ENCODE results near the gene ZNF384.

ZNF384 gene

DNA sequence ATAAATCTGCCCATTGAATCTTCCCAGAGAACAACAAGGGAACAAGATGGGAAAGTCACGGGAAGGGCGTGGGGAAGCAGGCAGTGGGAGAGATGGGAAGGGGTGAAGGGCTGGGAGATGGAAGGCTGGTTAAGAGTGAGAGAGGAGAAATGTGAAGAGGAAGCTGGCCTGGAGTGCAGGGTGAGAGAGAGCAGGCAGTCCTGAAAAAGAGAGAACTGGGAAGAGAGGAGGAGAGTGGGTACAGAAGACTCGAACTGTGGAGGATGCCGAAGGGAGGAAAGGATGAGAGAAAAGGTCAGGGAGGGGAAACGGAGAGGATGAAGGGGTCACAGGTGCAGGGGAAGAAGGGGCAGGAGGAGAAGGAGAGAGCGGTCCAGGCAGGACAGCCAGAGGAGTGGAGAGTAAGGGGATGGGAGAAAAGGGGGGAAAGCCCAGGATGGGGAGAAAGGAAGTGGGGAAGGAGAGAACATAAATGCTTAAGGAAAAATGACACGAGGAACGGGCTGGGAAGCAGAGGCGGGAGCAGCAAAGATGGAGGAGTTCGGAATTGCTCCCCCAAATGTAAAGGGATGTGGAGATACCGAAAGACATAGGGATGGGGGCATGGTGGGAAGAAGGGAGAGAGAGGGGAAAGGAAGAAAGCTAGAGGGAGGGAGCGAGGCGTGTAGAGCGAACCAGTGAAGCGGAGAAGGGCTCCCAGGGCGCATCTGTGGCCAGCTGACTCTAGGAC is 10.2 kb upstream of the ZNF384 start:
- DNase-seq (ENCODE audit: low spot score), result no peak

GRCh38 chr12:6698352-6699046 is 9.3 kb upstream of the ZNF384 start:
- DNase-seq (ENCODE audit: low spot score), result no peak

DNA sequence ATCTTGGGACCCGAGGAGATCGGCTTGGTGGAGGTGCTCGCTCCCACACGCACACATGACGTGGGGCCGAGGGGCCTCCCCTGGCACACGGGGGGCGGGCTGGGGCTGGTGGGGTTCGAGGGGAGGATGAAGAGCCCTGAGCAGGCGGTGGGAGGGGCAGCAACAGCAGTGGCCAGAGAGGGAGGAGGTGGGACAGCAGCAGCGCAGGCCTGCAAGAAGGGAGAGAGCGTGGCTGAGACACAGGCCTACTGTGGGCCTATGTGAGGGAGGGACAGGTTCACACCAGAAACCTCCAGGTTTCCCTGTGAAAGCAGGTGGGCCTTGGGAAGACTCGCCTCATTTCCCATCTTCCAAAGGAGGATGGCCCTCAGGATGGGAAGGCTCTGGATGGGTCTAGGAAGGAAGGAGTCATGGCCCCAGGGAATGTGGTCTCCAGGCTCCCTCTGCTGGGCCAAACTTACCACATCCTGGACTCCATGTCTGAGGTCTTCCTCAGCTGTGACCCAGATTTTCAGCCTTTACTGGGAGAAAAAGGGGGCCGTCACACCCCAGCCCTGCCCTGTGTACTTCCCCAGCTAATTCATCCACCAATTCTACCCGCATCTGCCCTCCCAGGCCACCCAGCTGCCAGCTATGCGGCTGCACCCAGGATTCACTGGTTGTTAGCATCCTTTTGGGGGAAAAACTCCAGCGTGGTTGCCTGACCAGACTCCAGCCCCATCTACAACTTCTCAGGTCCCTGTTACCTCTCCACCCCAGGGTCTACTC is 8.6 kb upstream of the ZNF384 start:
- peak; percentile 68 for DNase-seq (ENCODE audit: low spot score)

GRCh38 chr12:6696690-6697583 is 7.8 kb upstream of the ZNF384 start:
- peak; percentile 47 for DNase-seq (ENCODE audit: low spot score)

- DNase-seq (ENCODE audit: low spot score), result no peak
Observed at GRCh38 chr12:6695313-6696045, 6.3 kb upstream of the ZNF384 start.

DNA sequence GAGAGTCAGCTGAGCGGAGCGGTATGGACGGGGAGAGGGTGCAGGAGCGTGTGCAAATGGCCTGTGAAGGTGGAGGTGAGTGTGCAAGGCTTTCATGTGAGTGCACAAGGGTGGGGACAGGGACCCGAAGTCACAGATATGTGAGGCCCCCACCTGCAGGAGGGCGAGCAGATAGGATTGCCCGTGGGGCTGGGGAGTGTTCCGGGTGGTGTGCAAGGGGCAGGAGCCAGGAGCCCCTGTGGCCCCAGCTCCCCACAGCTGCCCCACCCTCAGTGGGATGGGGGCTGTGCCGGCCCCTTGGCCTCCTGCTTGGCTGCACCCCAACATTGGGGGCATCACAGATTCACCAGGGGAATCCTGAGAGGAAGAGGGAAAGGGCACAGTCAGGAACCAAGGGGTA is 5.5 kb upstream of the ZNF384 start:
- no peak for DNase-seq (ENCODE audit: low spot score)

DNA sequence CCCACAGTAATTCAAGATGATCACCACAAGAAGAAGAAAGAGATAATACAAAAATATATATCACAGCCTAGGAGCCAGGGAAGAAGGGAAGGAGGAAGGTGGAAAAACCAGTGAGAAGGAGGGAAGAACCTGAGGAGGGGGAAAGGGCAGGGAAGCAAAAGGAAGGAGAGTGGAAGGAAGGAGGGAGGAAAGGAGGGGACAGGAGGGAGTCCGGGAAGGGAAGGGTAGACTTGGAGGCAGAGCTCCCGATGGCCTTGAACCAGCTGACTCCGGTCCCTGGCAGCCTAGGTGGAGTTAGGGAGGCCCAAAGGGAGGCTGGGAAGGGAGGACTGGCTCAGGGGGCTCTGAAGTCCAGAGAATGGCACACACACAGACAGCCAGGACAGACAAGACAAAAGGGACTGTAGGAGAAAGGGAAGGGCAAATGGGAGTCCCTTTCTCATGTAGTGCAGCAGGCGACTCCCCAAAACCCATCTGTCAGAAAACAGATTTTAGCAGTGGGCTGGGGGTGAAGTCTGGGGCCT is 4.7 kb upstream of the ZNF384 start:
- no peak for DNase-seq (ENCODE audit: low spot score)

DNA sequence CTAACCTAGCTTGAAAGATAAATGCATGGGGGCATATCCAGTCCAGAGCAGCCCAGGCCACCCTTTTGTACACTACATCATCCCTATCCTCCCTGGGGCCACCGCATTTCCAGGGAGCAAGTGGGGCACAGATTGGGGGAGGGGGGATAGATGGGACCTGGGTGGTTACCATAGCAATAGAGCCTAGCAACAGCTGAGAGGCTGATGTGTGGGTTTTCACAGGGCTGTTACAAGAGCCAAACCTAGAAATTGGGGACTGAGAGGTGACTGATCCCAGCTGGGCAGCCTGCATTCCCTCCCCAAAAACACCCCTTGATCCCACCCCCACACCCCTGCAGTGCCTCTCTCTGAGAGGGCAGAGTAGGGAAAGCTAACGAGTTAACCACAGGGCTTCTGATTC is 3.7 kb upstream of the ZNF384 start:
- DNase-seq (ENCODE audit: low spot score), result no peak

GRCh38 chr12:6691473-6691872 is 2.3 kb upstream of the ZNF384 start:
- DNase-seq (ENCODE audit: low spot score), result peak; percentile 36

- peak; percentile 32 for DNase-seq (ENCODE audit: low spot score)
Observed at GRCh38 chr12:6688543-6688998, 604 bp downstream of the ZNF384 start.

GRCh38 chr12:6685814-6686213 is 3.4 kb downstream of the ZNF384 start:
- no peak for DNase-seq (ENCODE audit: low spot score)

DNA sequence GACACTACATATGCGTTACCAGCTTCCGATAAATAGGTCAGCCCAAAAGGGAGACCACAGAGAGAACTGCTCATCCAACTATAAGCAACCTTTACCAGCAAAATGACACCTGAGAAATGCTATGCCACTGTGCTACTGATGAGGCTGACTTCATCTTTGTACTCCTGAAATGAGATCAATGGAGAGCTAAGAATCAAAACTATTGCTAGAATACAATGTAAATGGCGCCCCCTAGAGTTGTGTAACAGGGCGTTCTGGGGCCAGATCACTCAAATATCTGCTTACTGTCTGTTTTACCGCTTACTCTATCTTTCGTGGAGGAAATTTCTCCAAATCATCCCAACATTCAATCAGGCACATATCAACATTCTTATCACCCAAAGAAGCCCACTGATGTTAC is 4.6 kb downstream of the ZNF384 start:
- DNase-seq (ENCODE audit: low spot score), result peak; percentile 36

DNA sequence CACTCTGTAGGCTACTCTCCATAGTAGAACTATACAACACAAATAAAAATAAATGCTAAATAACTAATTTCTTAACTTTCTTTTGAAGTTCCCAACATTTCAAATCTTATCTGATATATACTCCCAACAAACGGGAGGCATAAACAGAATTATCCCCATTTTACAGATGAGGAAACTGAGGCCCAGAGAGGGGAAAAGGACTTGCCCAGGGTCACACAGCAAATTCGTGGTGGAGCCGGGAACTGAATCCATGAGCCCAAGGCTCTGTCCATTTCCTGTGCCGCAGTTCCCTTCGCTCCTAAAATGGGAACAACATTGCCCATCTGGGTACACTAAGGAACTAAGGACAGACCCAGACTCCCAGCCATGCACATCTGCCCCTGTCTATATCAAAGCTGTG is 12.2 kb downstream of the ZNF384 start:
- no peak for DNase-seq (ENCODE audit: low spot score)

DNA sequence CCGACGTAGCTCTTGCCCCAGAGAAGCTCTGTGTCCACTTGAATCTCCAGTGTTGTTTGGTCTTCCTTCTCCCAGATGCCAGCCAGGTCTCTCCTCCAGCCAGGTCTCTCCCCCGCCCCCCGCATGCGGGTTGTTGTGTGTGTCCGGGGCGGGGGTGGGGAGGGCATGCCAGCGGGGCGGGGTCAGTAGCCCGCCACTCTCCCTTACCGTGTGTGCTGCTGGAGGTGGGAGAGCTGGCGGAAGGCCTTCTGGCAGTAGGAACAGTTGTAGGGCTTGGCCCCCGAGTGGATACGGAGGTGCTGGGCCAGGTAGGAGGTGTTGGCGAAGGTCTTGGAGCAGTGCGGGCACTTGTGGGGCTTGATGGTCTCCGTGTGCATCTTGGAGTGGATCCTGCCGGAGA is 17.0 kb downstream of the ZNF384 start:
- no peak for DNase-seq (ENCODE audit: low spot score)

DNA sequence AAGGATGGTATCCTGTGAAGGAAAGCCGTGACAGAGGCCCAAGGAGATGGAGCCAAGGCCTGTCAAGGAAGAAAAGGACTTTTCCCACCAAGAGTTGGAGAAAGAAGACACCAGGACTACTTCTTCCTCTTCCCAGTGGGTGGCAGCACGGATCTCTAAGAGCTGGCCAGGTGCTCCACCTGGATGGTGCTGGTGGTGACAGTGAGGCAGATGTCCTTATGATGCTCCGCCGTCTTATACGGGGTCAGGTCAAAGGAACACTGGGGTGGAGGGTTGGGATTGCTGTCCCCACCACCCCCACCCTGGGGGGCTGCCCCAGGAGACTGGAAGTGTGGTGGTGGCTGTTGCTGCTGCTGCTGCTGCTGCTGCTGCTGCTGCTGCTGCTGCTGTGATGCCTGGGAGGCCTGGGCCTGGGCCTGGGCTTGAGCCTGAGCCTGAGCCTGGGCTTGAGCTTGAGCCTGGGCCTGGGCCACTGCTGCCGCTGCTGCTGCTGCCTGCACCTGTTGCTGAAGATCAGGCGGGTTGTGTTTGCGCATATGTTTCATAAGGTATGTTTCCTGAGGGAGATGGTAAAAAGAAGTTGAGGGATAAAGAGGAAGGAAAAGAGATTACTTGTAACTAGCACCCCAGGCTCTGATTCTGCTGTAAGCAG is 21.5 kb downstream of the ZNF384 start:
- peak; percentile 18 for DNase-seq (ENCODE audit: low spot score)

GRCh38 chr12:6666211-6666610 is 23.0 kb downstream of the ZNF384 start:
- DNase-seq (ENCODE audit: low spot score), result no peak

DNA sequence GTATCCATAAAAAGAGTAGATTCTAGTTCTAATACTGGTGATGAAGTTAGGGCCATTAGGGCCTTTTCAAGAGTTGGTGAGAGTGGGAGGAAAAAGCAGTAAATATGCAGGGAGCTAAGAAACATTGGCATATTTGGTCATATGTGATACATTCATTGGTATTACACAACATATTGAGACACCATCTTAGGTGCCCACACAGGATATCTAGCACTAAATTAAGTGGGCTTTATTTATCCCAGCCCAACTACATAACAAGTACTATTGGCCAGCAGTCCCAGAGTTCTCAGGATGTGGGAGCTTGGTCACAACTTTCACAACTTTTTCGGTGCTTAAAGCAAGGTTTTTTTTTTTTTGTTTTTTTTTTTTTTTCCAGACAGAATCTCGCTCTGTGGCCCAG is 24.3 kb downstream of the ZNF384 start:
- DNase-seq (ENCODE audit: low spot score), result no peak

DNA sequence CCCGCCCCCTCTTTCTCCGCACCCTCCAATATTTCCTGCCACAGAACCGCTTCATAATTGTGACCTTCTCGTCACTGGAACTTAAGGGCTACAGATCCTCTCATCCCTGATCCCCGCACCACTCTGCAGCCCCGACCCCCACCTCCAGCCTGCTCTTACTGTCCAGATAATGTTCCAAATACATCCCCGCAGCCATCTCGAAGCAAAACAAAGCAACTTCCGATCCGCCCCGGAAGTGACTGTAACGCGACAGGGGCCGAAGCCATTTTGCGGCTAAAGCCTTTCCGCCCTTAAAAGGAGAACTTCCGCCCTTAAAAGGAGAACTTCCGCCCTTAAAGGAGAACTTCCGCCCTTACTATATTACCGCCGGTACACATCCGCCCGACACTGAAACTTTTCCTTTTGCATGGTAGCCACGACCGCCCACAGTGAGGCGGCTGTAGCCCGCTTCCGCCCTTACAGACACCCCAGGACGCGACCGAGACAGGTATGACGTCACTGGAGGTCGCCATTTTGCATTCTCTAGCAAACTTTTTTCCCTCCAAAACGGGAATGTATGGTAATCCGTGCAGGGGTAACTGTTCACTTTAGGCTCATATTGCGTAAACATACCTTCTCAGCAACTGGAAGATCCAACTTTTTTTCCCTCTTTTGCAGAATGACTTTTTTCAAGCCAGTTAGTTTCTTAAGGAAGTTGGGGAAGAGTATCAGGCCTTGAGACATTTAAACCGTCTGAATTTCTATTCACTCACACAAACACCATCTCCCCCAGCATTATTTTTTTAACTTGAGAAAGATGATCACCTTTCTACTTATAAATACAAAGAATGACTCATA is 26.1 kb downstream of the ZNF384 start, which contains the start of gene ING4:
Gene ING4, minus strand, starts transcription at position 214 of the 837 bp plus-strand sequence. Its CDS starts 18 bp downstream, at position 196.
- DNase-seq (ENCODE audit: low spot score), result peak; percentile 100

- DNase-seq (ENCODE audit: low spot score), result no peak
Observed at GRCh38 chr12:6662602-6662905, 26.6 kb downstream of the ZNF384 start.

DNA sequence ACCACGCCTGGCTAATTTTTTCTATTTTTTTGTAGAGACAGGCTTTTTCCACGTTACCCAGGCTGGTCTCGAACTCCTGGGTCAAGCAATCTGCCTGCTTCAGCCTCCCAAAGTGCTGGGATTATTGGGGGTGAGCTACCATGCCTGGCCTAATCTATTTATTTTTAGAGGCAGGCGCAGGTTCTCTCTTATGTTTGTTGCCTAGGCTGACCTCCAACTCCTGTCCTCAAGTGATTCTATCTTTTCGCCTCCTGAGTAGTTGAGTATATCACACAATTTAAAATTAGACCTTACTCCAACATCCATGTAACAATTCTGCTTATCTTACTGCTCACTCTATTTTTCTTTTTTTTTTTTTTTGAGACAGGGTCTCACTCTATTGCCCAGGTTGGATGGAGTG is 35.2 kb downstream of the ZNF384 start:
- DNase-seq (ENCODE audit: low spot score), result no peak
